Measurements from ENCODE around the gene FKBP1A.
A peak's percentile ranks its signal among the peaks of the same experiment; 100 is the strongest.
"Not testable (repeated sequence)": the region's sequence is repeated elsewhere in the genome, so short reads cannot be mapped to it uniquely, and the experiment has no call there.

The FKBP1A gene

GRCh38 chr20:1399678-1400366, 7.0 kb upstream of the FKBP1A start:
- H3K23ac ChIP-seq (ENCODE audit: low read length in 2 of 2); H3K4me1 ChIP-seq (ENCODE audit: control insufficient read depth, insufficient read depth, low read depth, low read length); H2AK5ac ChIP-seq (ENCODE audit: low read length, severe bottlenecking); H3K4me2 ChIP-seq (ENCODE audit: low read length, poor library complexity, severe bottlenecking); H2BK15ac ChIP-seq (ENCODE audit: low read depth, poor library complexity, severe bottlenecking); H4K8ac ChIP-seq (ENCODE audit: low read length); H3K14ac ChIP-seq (ENCODE audit: low read length in 2 of 2); H3K27ac ChIP-seq (ENCODE audit: low read length, poor library complexity, severe bottlenecking); H2BK12ac ChIP-seq (ENCODE audit: low read length in 2 of 2); H4K91ac ChIP-seq (ENCODE audit: low read length); H2BK120ac ChIP-seq (ENCODE audit: low read depth, low read length); H2AFZ ChIP-seq (ENCODE audit: low read depth, low read length); H3K36me3 ChIP-seq (ENCODE audit: control insufficient read depth in 1 of 2, insufficient read depth in 2 of 2, low read depth in 1 of 2, low read length in 2 of 2); H3K9me3 ChIP-seq (ENCODE audit: control insufficient read depth, low read length); H3K4ac ChIP-seq (ENCODE audit: low read depth in 1 of 2, low read length in 2 of 2); H3K4me3 ChIP-seq (ENCODE audit: insufficient read depth in 1 of 2, low read depth in 1 of 2, low read length in 2 of 2); H3K18ac ChIP-seq (ENCODE audit: low read depth in 1 of 2, low read length in 2 of 2); H2BK5ac ChIP-seq (ENCODE audit: low read depth, low read length, poor library complexity, severe bottlenecking); H3K79me1 ChIP-seq (replicated peaks; ENCODE audit: low read length, poor library complexity, severe bottlenecking): not testable (repeated sequence)
- 43% methylated on average over 8 of the region's 8 CpGs for WGBS
- peaks cover 3 to 19% of the 10 kb centered on the region in 2 experiments for H3K27me3 ChIP-seq (ENCODE audit: control insufficient read depth in 1 of 2, insufficient read depth in 1 of 2, low read length in 2 of 2)
- peak overlapping the region; percentile 51 for H3K9ac ChIP-seq (ENCODE audit: low read length)
- DNase-seq = peak; percentile 77

- not testable (repeated sequence) for H3K14ac ChIP-seq (ENCODE audit: low read length in 2 of 2); H3K27ac ChIP-seq (ENCODE audit: low read length, poor library complexity, severe bottlenecking); H2AK5ac ChIP-seq (ENCODE audit: low read length, severe bottlenecking); H4K91ac ChIP-seq (ENCODE audit: low read length); DNase-seq; H3K23ac ChIP-seq (ENCODE audit: low read length in 2 of 2); H3K79me1 ChIP-seq (replicated peaks; ENCODE audit: low read length, poor library complexity, severe bottlenecking); H2BK5ac ChIP-seq (ENCODE audit: low read depth, low read length, poor library complexity, severe bottlenecking); H2BK15ac ChIP-seq (ENCODE audit: low read depth, poor library complexity, severe bottlenecking); H3K4me1 ChIP-seq (ENCODE audit: control insufficient read depth, insufficient read depth, low read depth, low read length); H2BK120ac ChIP-seq (ENCODE audit: low read depth, low read length); H3K9ac ChIP-seq (ENCODE audit: low read length); H3K4ac ChIP-seq (ENCODE audit: low read depth in 1 of 2, low read length in 2 of 2); H3K4me2 ChIP-seq (ENCODE audit: low read length, poor library complexity, severe bottlenecking); H3K36me3 ChIP-seq (ENCODE audit: control insufficient read depth in 1 of 2, insufficient read depth in 2 of 2, low read depth in 1 of 2, low read length in 2 of 2); H4K8ac ChIP-seq (ENCODE audit: low read length); H3K18ac ChIP-seq (ENCODE audit: low read depth in 1 of 2, low read length in 2 of 2); H3K9me3 ChIP-seq (ENCODE audit: control insufficient read depth, low read length); H3K4me3 ChIP-seq (ENCODE audit: insufficient read depth in 1 of 2, low read depth in 1 of 2, low read length in 2 of 2); H2AFZ ChIP-seq (ENCODE audit: low read depth, low read length); H2BK12ac ChIP-seq (ENCODE audit: low read length in 2 of 2)
- H3K27me3 ChIP-seq (ENCODE audit: control insufficient read depth in 1 of 2, insufficient read depth in 1 of 2, low read length in 2 of 2) = peaks cover 3 to 19% of the 10 kb centered on the region in 2 experiments
- WGBS = 86% methylated on average over 7 of the region's 7 CpGs
Measured at GRCh38 chr20:1398185-1398584, 5.3 kb upstream of the FKBP1A start.

GRCh38 chr20:1397710-1398109, 4.9 kb upstream of the FKBP1A start:
- Histone ChIP-seq H3K79me1 (replicated peaks; ENCODE audit: low read length, poor library complexity, severe bottlenecking) (no peaks in the 10 kb centered on the region), H3K9ac (ENCODE audit: low read length) (no peak overlapping the region), H2BK5ac (ENCODE audit: low read depth, low read length, poor library complexity, severe bottlenecking) (no peak overlapping the region), H3K4me3 (ENCODE audit: insufficient read depth in 1 of 2, low read depth in 1 of 2, low read length in 2 of 2) (no peak overlapping the region), H4K91ac (ENCODE audit: low read length) (no peak overlapping the region), H3K14ac (ENCODE audit: low read length in 2 of 2) (no peak overlapping the region), H3K9me3 (ENCODE audit: control insufficient read depth, low read length) (no peaks in the 10 kb centered on the region), H2AFZ (ENCODE audit: low read depth, low read length) (no peak overlapping the region), H2BK15ac (ENCODE audit: low read depth, poor library complexity, severe bottlenecking) (no peak overlapping the region), H2BK120ac (ENCODE audit: low read depth, low read length) (no peak overlapping the region), H3K23ac (ENCODE audit: low read length in 2 of 2) (no peak overlapping the region), H3K18ac (ENCODE audit: low read depth in 1 of 2, low read length in 2 of 2) (no peak overlapping the region), H3K36me3 (ENCODE audit: control insufficient read depth in 1 of 2, insufficient read depth in 2 of 2, low read depth in 1 of 2, low read length in 2 of 2) (no peaks in the 10 kb centered on the region), H3K27ac (ENCODE audit: low read length, poor library complexity, severe bottlenecking) (no peak overlapping the region), H2BK12ac (ENCODE audit: low read length in 2 of 2) (no peak overlapping the region), H3K4me2 (ENCODE audit: low read length, poor library complexity, severe bottlenecking) (no peak overlapping the region), H4K8ac (ENCODE audit: low read length) (no peak overlapping the region), H3K27me3 (ENCODE audit: control insufficient read depth in 1 of 2, insufficient read depth in 1 of 2, low read length in 2 of 2) (peaks cover 3 to 19% of the 10 kb centered on the region in 2 experiments), H2AK5ac (ENCODE audit: low read length, severe bottlenecking) (no peak overlapping the region), H3K4me1 (ENCODE audit: control insufficient read depth, insufficient read depth, low read depth, low read length) (peaks cover 7% of the 10 kb centered on the region), H3K4ac (ENCODE audit: low read depth in 1 of 2, low read length in 2 of 2) (no peak overlapping the region)
- DNase-seq = no peak
- WGBS = 95% methylated on average over 3 of the region's 4 CpGs

GRCh38 chr20:1396702-1397101, 3.8 kb upstream of the FKBP1A start:
- Histone ChIP-seq H3K27me3 (ENCODE audit: control insufficient read depth in 1 of 2, insufficient read depth in 1 of 2, low read length in 2 of 2) (peaks cover 3 to 19% of the 10 kb centered on the region in 2 experiments), H2BK12ac (ENCODE audit: low read length in 2 of 2) (peak overlapping the region in 1 of 2 experiments; percentile 49), H2BK5ac (ENCODE audit: low read depth, low read length, poor library complexity, severe bottlenecking) (no peak overlapping the region), H3K36me3 (ENCODE audit: control insufficient read depth in 1 of 2, insufficient read depth in 2 of 2, low read depth in 1 of 2, low read length in 2 of 2) (no peaks in the 10 kb centered on the region), H3K4ac (ENCODE audit: low read depth in 1 of 2, low read length in 2 of 2) (no peak overlapping the region), H2AK5ac (ENCODE audit: low read length, severe bottlenecking) (no peak overlapping the region), H2AFZ (ENCODE audit: low read depth, low read length) (no peak overlapping the region), H2BK120ac (ENCODE audit: low read depth, low read length) (no peak overlapping the region), H4K91ac (ENCODE audit: low read length) (no peak overlapping the region), H3K4me3 (ENCODE audit: insufficient read depth in 1 of 2, low read depth in 1 of 2, low read length in 2 of 2) (no peak overlapping the region), H3K4me1 (ENCODE audit: control insufficient read depth, insufficient read depth, low read depth, low read length) (peaks cover 7% of the 10 kb centered on the region), H3K14ac (ENCODE audit: low read length in 2 of 2) (no peak overlapping the region), H3K18ac (ENCODE audit: low read depth in 1 of 2, low read length in 2 of 2) (no peak overlapping the region), H3K23ac (ENCODE audit: low read length in 2 of 2) (no peak overlapping the region), H2BK15ac (ENCODE audit: low read depth, poor library complexity, severe bottlenecking) (no peak overlapping the region), H3K9ac (ENCODE audit: low read length) (no peak overlapping the region), H4K8ac (ENCODE audit: low read length) (no peak overlapping the region), H3K27ac (ENCODE audit: low read length, poor library complexity, severe bottlenecking) (no peak overlapping the region), H3K79me1 (replicated peaks; ENCODE audit: low read length, poor library complexity, severe bottlenecking) (no peaks in the 10 kb centered on the region), H3K4me2 (ENCODE audit: low read length, poor library complexity, severe bottlenecking) (peak overlapping the region; percentile 8), H3K9me3 (ENCODE audit: control insufficient read depth, low read length) (no peaks in the 10 kb centered on the region)
- WGBS = 71% methylated on average over 4 of the region's 4 CpGs
- no peak for DNase-seq
